Testis (tissue), 2 donors: ENCODE data around the gene GAS1.

Experiments
- CTCF ChIP-seq, 3 experiments: fragments of 450-650 bp in 2 of 3; fragments of 200-600 bp in 1 of 3; sonication (generic) in 1 of 3; IDR thresholded peaks; one replicate each; pipeline ENCODE4 v1.5.1; 2016 to 2019; ENCODE audit warnings: antibody characterized with exemption in 3 of 3, mild to moderate bottlenecking in 2 of 3, moderate library complexity in 1 of 3
- POLR2A ChIP-seq: fragments of 450-650 bp; IDR thresholded peaks from one replicate; pipeline ENCODE4 v1.6.1; 2017; ENCODE audit warnings: antibody characterized with exemption, mild to moderate bottlenecking, moderate library complexity

GRCh38 chr9:86994231-86994630 is 46.9 kb upstream of the GAS1 start:
- TF ChIP-seq CTCF (IDR thresholded peaks at IDR 0.05) (no peak), POLR2A (no peak)
